Ishikawa (cell line): ENCODE data around the gene CNGA4.

Experiments
- CEBPB ChIP-seq: IDR thresholded peaks from 2 replicates; pipeline ENCODE4 v1.6.1; 2012
- CREB1 ChIP-seq: IDR thresholded peaks from 2 replicates; pipeline ENCODE4 v1.6.1; 2012; ENCODE audit warnings: low read depth
- EGR1 ChIP-seq: IDR thresholded peaks from 2 replicates; pipeline ENCODE4 v1.6.1; 2012
- EP300 ChIP-seq: IDR thresholded peaks from 2 replicates; pipeline ENCODE4 v1.6.1; 2012; ENCODE audit warnings: borderline replicate concordance
- FOXM1 ChIP-seq: IDR thresholded peaks from 2 replicates; pipeline ENCODE4 v1.6.1; 2012; ENCODE audit warnings: low read depth, borderline replicate concordance
- NFIC ChIP-seq: IDR thresholded peaks from 2 replicates; pipeline ENCODE4 v1.6.1; 2012
- RAD21 ChIP-seq: IDR thresholded peaks from 2 replicates; pipeline ENCODE4 v1.6.1; 2012; ENCODE audit warnings: low read depth
- TAF1 ChIP-seq: IDR thresholded peaks from 2 replicates; pipeline ENCODE4 v1.6.1; 2012; ENCODE audit warnings: low read depth, mild to moderate bottlenecking
- TCF12 ChIP-seq: IDR thresholded peaks from 2 replicates; pipeline ENCODE4 v1.6.1; 2012; ENCODE audit warnings: low read depth
- TEAD4 ChIP-seq: IDR thresholded peaks from 2 replicates; pipeline ENCODE4 v1.6.1; 2012
- YY1 ChIP-seq: IDR thresholded peaks from 2 replicates; pipeline ENCODE4 v1.6.1; 2012; ENCODE audit warnings: low read depth
- ZBTB7A ChIP-seq: IDR thresholded peaks from 2 replicates; pipeline ENCODE4 v1.6.1; 2012; ENCODE audit warnings: low read depth
- TF ChIP-seq, protein P1 (sequence below): IDR thresholded peaks from 2 replicates; pipeline ENCODE4 v1.6.1; 2012; ENCODE audit warnings: low read depth, mild to moderate bottlenecking
- TF ChIP-seq, protein P2 (sequence below): IDR thresholded peaks from 2 replicates; pipeline ENCODE4 v1.6.1; 2012

DNA sequence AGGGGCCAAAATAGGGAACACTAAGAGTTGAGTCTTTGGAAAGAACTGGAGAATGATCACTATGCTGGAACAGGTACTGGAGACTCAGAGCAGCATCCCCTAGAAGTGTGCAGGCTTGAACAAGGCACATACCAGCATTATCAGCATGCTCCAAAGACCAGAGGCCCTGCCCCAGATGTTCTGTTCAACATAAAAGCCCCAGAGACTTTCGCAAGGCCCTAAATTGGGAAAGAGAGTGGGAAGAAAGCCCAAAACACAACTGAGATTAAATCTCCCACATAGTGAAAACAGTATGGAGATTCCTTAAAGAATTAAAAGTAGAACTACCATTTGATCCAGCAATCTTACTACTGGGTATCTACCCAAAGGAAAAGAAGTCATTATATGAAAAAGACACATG, 9.4 kb downstream of the CNGA4 start:
- no peak for TF ChIP-seq YY1
- TF ChIP-seq RAD21 = no peak
- TF ChIP-seq EGR1 = no peak
- no peak for TF ChIP-seq TEAD4
- TF ChIP-seq, protein P1, sequence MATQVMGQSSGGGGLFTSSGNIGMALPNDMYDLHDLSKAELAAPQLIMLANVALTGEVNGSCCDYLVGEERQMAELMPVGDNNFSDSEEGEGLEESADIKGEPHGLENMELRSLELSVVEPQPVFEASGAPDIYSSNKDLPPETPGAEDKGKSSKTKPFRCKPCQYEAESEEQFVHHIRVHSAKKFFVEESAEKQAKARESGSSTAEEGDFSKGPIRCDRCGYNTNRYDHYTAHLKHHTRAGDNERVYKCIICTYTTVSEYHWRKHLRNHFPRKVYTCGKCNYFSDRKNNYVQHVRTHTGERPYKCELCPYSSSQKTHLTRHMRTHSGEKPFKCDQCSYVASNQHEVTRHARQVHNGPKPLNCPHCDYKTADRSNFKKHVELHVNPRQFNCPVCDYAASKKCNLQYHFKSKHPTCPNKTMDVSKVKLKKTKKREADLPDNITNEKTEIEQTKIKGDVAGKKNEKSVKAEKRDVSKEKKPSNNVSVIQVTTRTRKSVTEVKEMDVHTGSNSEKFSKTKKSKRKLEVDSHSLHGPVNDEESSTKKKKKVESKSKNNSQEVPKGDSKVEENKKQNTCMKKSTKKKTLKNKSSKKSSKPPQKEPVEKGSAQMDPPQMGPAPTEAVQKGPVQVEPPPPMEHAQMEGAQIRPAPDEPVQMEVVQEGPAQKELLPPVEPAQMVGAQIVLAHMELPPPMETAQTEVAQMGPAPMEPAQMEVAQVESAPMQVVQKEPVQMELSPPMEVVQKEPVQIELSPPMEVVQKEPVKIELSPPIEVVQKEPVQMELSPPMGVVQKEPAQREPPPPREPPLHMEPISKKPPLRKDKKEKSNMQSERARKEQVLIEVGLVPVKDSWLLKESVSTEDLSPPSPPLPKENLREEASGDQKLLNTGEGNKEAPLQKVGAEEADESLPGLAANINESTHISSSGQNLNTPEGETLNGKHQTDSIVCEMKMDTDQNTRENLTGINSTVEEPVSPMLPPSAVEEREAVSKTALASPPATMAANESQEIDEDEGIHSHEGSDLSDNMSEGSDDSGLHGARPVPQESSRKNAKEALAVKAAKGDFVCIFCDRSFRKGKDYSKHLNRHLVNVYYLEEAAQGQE = no peak
- TF ChIP-seq EP300 = no peak
- TF ChIP-seq, protein P2, sequence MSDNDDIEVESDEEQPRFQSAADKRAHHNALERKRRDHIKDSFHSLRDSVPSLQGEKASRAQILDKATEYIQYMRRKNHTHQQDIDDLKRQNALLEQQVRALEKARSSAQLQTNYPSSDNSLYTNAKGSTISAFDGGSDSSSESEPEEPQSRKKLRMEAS = no peak
- TF ChIP-seq ZBTB7A = no peak
- TF ChIP-seq TCF12 = no peak
- TF ChIP-seq FOXM1 = no peak
- no peak for TF ChIP-seq CEBPB
- no peak for TF ChIP-seq CREB1
- no peak for TF ChIP-seq TAF1
- TF ChIP-seq NFIC = no peak
